Thoracic aorta (tissue), 2 donors: ENCODE measurements around the gene C2CD3. TPM values are rescaled to one million over a fixed set of nuclear protein-coding genes. Genes with fewer than 3 reads are reported as not detected.

Source experiments
- ATAC-seq: fragments of 150-250 bp; one replicate; pipeline ENCODE4 v1.8.0; 2017; ENCODE audit warnings: low read depth; ENCODE audit not compliant: insufficient number of reproducible peaks, low FRiP score
- DNase-seq: peaks from one replicate; pipeline ENCODE4 v3.0.0-alpha.2; 2020; ENCODE audit warnings: low spot score
- H3K27ac ChIP-seq, 2 donors: fragments of 200-600 bp; sonication (generic); 1 replicate in 1 of 2; 2 replicates in 1 of 2; pipeline ENCODE4 v1.5.1; 2016; ENCODE audit warnings: mild to moderate bottlenecking in 2 of 2, moderate library complexity in 2 of 2
- H3K27me3 ChIP-seq: fragments of 200-600 bp; sonication (generic); replicated peaks from 2 replicates; pipeline ENCODE4 v1.6.0; 2016; ENCODE audit warnings: mild to moderate bottlenecking; ENCODE audit not compliant: insufficient read depth
- H3K36me3 ChIP-seq: fragments of 200-600 bp; sonication (generic); one replicate; pipeline ENCODE4 v1.5.1; 2016
- H3K4me1 ChIP-seq, 2 donors: fragments of 200-600 bp; sonication (generic); 1 replicate in 1 of 2; 2 replicates in 1 of 2; pipeline versions ENCODE4 v1.5.1 to v1.6.0; 2016; ENCODE audit warnings: low read depth in 2 of 2, mild to moderate bottlenecking in 1 of 2; ENCODE audit not compliant: control insufficient read depth in 1 of 2
- H3K4me3 ChIP-seq: fragments of 200-600 bp; sonication (generic); 2 replicates; pipeline ENCODE4 v1.5.1; 2016; ENCODE audit warnings: mild to moderate bottlenecking
- H3K9me3 ChIP-seq: fragments of 200-600 bp; sonication (generic); 2 replicates; pipeline ENCODE4 v1.5.1; 2016
- CTCF ChIP-seq: fragments of 200-600 bp; sonication (generic); IDR thresholded peaks from one replicate; pipeline ENCODE4 v1.5.1; 2019; ENCODE audit warnings: antibody characterized with exemption
- total RNA-seq, 2 donors: library from RNA; depleted of rRNA; stranded (reverse); fragments of >200 nt; gene quantifications; one replicate each; pipeline versions ENCODE4 v1.1.0 to v1.2.3, GENCODE V29; 2016

C2CD3 gene
- total RNA-seq, 2 donors from 2014 or later = 23.7 to 30.6 TPM

GRCh38 chr11:74195828-74196227 is 25.0 kb upstream of the C2CD3 start:
- DNase-seq (no peak), ATAC-seq (no peak)
- H3K4me1 ChIP-seq = no peaks in the 10 kb centered on the region
- H3K27me3 ChIP-seq = no peaks in the 10 kb centered on the region
- no peak overlapping the region for H3K27ac ChIP-seq
- H3K9me3 ChIP-seq = no peaks in the 10 kb centered on the region
- H3K4me3 ChIP-seq = no peak overlapping the region
- no peak for TF ChIP-seq CTCF
- no peaks in the 10 kb centered on the region for H3K36me3 ChIP-seq

- no peak for DNase-seq
Measured at GRCh38 chr11:74185695-74186094, 14.9 kb upstream of the C2CD3 start.

GRCh38 chr11:74185285-74185684 is 14.5 kb upstream of the C2CD3 start:
- no peaks in the 10 kb centered on the region for H3K27me3 ChIP-seq
- H3K27ac ChIP-seq = no peak overlapping the region
- peaks cover 0 to under 1% of the 10 kb centered on the region in 2 donors for H3K4me1 ChIP-seq
- H3K4me3 ChIP-seq = no peak overlapping the region
- no peaks in the 10 kb centered on the region for H3K9me3 ChIP-seq
- TF ChIP-seq CTCF = no peak
- no peaks in the 10 kb centered on the region for H3K36me3 ChIP-seq
- ATAC-seq (no peak), DNase-seq (no peak)

More at GRCh38 chr11:74185695-74186094, 14.9 kb upstream of the C2CD3 start:
- Histone ChIP-seq H3K36me3 (no peaks in the 10 kb centered on the region), H3K27ac (no peak overlapping the region), H3K4me1 (no peaks in the 10 kb centered on the region), H3K4me3 (no peak overlapping the region), H3K27me3 (no peaks in the 10 kb centered on the region), H3K9me3 (no peaks in the 10 kb centered on the region)
- no peak for ATAC-seq
- no peak for TF ChIP-seq CTCF

- no peaks in the 10 kb centered on the region for H3K36me3 ChIP-seq
- ATAC-seq (no peak), DNase-seq (no peak)
- no peak overlapping the region for H3K4me3 ChIP-seq
- H3K27me3 ChIP-seq = no peaks in the 10 kb centered on the region
- H3K27ac ChIP-seq = no peak overlapping the region
- TF ChIP-seq CTCF = no peak
- H3K9me3 ChIP-seq = no peaks in the 10 kb centered on the region
- H3K4me1 ChIP-seq = peaks cover 11 to 13% of the 10 kb centered on the region in 2 donors
Measured at GRCh38 chr11:74182635-74183034, 11.8 kb upstream of the C2CD3 start.

GRCh38 chr11:74179234-74180052 is 8.6 kb upstream of the C2CD3 start:
- Histone ChIP-seq H3K27me3 (no peaks in the 10 kb centered on the region), H3K27ac (peak overlapping the region; percentile 15 to 65), H3K4me1 (peaks cover 13 to 19% of the 10 kb centered on the region in 2 donors), H3K4me3 (peak overlapping the region; percentile 23), H3K36me3 (no peaks in the 10 kb centered on the region), H3K9me3 (no peaks in the 10 kb centered on the region)
- TF ChIP-seq CTCF = no peak
- DNase-seq (no peak), ATAC-seq (no peak)
